DMS53 (cell line): Measurements from ENCODE around the gene SLC25A22.

ENCODE experiments used
- DNase-seq: peaks from one replicate; lab custom pipeline; 2025; lab: John Stamatoyannopoulos, UW

Gene SLC25A22

DNA sequence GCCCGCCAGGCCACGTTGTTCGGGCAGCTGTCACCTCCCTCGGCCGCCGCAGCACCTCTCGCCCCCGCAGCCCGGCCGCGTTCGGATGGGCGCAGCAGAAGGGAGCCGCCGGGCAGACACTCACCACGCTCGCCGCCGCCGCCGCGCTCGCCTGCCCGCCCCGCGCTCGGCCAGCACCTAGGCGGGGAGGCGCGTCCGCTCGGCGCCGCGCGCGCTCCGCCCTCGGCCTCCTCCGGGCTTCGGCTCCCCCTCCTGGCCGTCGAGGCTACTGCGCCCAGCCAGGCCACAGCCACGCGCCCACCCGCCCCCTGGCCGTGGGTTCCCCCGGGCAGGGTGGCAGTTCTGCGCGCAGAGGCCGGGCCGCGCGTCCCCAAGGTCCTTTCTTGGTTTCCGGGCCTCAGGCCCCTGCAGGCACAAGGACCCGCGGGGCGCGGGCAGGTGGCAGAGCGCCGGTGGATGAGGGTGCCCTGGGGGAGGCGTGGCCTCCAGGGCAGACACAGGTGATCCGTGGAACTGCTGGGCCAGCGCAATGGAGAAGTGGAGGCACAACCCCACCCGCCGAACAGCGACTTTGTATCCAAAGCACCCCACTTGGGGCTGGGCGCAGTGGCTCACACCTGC lies at the start of gene SLC25A22:
SLC25A22 (minus strand) TSS at position 189 of the 621 bp plus-strand sequence. CDS start 3,275 bp downstream, outside the sequence.
- DNase-seq, result peak; percentile 95

DNA sequence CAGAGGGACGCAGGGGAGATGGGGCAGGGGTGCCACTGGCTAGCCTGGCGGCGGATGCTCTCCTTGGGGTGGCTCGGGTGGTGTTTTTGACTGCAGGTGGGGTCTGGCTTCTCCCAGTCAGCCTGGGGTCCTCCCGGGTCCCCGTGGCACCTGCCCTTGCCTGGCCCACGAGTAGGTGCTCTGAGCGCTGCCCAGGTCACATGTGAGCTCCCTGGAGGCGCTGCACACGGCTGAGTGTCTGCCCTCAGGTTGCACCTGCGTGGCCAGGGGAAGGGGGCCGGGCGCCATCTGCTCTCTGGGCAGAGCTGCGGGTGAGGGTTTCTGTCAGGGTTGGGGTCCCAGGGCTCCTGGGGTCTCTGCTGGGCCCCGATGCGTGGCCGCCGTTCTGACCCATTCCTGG lies 49.8 kb upstream of the SLC25A22 start:
- DNase-seq, result peak; percentile 66

DNA sequence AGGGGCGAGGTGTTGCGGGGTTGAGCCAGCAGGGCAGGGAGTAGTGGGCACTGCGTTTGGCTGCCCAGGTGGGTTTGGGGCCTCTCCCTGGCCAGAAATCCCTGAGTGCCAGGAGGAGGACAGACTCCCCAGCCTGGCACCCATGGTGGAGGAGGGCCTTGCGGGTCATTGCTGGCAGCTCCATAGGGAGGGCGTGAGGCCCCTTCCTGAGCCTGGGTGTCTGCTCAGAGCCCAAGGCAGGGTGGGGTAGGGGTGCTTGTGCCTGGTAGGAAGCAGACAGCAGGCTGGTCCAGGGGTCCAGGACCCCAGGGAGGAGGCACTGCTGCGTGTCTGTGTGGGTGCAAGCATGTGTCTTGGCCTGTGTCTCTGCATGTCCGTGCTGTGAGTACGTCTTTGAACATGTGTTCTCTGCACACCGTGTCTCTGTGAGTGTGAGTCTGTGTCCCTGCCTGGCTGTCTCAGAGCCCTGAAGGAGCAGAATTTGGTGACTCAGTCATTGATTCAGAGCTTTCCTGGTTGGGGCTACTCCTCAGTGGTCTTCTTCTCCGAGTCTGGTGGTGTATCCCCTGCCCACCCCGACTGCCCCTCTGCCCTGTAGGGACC lies 48.5 kb upstream of the SLC25A22 start:
- no peak for DNase-seq

DNA sequence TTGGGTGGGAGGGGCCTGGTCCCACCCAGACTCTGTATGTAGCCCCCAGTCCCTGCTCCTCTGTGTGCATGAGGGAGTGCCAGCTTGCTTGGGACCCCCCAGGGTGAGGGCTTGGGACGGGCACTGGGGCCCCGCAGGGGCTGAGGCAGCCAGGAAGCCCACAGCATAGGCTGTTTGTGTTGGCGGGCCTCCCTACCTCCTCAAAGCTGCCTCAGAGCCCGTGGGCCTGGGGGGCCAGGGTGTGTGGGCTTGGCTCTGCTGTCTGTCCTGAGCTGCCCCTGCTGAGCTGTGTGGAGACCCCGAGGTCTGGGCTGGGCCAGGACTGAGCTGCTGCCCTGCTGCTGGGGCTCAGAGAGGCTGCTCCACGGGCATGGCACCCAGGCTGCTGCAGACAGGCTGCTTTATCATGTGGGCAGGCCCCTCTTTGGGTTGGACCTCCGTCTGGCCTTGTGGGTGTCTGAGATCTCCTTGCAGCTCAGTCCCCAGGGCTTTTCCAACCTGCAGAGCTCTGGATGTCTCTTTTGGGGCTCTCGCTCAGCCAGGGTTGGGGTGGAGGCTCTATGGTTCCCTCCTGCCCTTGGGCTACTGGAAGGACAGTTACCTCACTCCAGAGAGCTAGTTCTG lies 47.9 kb upstream of the SLC25A22 start:
- DNase-seq, result no peak

DNA sequence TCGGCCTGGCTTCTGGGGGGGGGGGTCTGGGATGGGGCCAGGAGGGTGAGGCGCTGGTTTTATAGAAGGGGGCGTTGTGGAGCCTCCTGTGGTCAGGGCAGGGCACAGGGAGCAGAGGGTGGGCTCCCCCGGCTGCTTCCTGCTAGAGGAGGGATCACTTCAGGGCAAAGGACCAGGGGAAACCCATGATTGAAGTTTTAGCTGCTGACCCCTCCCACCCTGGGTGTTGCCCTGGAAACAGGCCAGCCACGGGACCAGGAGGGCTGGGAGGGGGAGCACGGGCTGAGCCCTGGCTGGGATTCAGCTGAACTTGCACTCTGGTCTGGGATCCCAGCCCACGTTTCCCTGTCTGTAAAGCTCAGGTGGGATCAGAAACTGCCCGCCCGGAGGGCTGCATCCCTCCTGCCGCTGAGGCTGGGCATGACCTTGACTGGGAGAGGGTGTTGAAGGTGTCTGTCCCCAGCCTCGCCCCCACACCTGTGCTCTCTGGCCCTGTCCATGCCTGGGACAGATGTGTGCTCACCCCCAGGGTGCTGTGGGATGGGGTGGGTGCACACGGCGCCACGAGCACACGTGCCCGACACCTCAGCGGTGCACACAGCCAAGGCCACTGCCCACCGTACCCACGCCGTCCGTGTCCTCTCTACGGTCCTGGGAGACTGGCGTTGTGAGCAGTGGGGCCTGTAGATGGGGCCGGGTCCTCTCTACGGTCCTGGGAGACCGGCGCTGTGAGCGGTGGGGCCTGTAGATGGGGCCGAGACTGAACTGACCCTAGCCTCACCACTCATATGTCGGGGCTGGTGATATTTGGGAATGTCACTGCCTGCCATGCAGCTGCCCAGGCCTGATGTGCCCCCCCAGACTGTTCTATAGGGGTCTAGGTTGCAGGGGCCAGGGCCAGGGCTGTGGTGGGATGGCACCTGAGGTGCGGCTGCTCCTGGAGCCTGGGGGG lies 46.9 kb upstream of the SLC25A22 start:
- no peak for DNase-seq

DNA sequence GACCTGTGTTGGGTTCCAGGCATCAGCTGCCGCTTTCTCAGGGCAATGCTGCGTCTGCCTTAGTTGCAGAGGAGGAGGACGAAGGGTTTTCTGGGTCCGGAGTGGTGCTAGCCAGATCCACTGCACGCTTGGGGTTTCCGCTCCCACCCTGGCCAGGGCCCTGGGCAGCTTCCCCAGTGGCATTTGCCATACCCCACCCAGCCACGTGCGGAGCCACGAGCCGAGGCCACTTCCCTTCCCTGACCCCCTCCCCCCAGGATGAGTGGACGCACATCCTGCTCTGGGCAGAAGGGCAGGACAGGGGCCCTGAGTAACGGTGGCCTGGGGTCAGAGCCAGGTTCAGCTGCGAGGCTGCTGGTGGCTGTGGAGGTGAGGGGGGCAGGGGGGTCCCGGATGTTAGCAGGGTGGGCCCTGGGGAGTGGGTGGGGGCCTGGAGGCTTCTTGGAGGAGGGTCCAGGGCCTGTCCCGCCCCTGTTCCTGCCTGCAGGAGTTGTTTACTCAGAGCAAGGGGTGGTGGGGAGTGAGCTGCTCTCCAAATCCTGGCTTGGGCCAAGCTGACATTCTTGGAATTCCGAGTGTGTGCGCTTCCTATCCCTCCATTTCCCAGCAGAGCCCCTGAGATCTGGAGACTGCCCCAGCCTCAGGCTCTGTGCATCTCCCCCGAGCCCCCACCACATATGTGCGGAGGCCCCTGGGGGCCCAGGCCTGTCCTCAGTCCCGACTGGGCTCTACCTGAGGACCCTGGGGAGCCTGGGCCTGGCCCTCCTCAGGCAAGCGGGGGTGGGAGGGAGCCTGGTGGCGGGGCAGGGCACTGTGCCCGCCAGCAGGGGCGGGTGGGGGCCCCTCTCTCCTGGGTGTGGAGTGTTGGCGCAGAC lies 46.0 kb upstream of the SLC25A22 start:
- DNase-seq, result peak; percentile 74

DNA sequence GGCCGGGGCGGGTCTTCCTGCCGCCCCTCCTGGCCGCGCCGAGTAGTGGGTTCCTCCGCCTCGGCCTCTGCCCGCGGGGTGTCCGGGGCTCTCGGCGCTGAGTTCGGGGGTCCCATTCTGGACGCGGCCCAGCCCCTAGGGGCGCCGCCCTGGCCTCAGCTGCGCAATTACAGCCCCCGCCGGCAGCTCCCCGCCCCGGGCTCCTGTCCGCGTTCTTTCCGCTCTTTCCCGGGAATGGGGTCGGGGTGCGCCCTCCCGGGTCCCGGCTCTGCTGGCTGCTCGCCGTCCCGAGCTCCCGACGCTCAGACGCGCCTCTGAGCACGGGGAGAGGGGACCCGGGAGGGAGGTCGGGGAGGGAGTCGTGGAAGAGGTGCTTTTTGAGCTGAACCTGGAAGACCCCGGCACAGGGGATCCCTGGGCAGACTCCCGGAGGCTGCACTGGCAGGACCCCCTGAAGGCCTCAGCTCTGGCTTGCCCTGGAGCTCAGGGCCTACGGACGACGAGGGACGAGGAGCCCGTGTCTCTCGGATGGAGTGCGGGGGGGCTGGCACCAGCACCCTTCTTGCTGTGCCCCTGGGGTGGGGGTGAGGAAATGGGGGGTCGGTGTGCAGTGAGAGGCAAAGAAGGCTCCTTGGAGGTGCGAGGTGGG lies 45.1 kb upstream of the SLC25A22 start:
- DNase-seq, result peak; percentile 64

DNA sequence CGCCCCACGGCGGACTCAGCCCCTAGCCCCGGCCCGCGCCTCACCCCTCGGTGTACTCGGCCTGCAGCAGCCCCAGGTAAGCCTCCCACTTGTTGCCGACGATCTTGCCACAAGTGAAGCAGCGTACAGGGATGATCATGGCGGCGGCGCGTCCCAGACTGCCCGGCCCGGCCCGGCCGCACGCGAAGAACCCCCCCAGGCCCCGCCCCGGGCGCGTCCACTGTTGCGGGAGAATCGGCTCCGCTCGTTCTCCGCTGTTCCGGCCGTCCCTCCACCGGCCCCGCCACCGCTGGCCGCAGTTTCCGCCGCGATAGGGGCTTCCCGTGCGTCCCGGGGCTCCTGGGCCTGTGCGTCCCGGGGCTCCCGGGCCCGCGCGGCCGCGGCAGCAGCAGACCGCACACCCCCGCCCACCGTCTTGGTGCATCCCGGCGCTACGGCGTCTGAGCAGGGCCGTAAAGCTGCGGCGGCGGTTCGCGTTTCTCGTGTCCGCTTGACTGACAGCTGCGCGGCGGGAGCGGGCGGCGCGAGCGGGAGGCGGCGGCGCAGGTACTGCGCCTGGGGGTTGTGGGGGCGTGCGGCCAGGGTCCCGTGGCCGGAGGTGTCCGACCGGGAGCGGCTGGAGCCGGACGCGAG lies 44.4 kb upstream of the SLC25A22 start, which contains the start of the genes POLR2L and TSPAN4:
POLR2L (minus strand) TSS at position 160 of the 633 bp plus-strand sequence; CDS start at position 139, 21 bp downstream.
TSPAN4 (plus strand) TSS at position 483 of the 633 bp plus-strand sequence. CDS start 7,453 bp downstream, outside the sequence.
- peak; percentile 98 for DNase-seq

DNA sequence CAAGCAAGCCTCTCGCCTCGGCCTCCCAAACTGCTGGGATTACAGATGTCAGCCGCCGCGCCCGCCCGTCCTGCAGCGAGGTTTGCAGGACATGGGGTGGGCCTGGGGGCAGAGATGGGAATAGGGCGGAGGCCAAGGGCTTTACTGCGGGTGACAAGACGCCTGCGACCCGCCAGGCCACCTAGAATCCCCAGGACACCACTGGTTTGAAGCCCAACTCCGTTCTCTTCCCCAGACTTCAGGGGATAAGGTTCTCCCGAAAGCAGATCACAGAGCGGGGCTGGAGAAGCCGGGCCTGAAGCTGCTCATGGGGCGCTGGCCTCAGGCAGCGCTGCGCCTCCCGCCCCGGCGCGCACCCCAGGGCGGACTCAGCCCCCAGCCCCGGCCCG lies 43.9 kb upstream of the SLC25A22 start:
- DNase-seq, result peak; percentile 80

DNA sequence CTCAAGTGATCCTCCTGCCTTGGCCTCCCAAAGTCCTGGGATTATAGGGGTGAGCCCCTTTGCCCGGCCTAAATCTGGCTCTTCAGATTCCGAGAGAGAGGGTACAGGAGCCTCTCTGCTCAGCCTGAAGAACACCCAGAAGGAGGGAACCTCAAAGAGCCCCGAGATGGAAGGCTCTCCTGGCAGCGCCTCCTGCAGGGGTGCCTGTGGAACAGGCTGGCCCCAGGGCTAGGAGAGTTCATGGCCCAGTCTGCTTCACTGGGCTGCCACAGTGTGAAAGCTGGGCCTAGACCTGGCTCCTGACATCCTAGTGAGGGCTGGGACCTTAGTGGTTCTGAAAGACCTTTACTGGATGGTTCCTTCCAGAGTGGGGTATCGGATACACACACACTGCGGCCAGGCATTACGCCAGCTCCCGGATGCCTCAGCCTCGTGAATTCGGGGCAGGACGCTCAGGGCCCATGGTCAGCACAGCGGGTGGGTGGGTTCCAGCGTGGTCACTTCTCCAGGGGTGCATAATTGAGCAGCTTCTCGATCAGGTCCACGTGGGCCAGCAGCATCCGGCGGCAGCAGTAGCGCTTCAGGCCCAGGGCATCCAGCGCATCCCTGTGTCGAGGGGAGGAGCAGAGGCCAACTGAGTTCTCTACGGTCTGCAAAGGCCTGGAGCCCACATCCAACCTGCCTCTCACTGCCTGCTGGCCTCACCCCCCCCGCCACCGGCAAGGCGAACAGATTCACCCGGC lies 42.0 kb upstream of the SLC25A22 start:
- peak; percentile 49 for DNase-seq

DNA sequence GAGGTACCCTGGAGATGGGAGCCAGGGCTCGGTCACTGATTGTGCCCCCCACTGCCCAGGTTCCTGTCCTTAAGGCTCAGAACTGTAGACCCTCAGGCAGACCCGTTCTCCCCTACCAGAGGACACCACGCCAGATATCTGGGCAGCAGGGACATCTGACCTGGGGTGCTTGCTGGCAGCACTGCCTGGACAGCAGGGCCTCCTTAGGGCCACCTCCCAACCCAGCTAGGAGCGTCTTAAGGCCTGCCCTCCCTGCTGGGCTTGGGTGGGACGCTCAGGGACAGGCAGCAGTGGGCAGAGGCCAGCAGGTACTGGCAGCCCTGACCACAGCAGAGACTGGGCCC lies 41.2 kb upstream of the SLC25A22 start:
- no peak for DNase-seq

DNA sequence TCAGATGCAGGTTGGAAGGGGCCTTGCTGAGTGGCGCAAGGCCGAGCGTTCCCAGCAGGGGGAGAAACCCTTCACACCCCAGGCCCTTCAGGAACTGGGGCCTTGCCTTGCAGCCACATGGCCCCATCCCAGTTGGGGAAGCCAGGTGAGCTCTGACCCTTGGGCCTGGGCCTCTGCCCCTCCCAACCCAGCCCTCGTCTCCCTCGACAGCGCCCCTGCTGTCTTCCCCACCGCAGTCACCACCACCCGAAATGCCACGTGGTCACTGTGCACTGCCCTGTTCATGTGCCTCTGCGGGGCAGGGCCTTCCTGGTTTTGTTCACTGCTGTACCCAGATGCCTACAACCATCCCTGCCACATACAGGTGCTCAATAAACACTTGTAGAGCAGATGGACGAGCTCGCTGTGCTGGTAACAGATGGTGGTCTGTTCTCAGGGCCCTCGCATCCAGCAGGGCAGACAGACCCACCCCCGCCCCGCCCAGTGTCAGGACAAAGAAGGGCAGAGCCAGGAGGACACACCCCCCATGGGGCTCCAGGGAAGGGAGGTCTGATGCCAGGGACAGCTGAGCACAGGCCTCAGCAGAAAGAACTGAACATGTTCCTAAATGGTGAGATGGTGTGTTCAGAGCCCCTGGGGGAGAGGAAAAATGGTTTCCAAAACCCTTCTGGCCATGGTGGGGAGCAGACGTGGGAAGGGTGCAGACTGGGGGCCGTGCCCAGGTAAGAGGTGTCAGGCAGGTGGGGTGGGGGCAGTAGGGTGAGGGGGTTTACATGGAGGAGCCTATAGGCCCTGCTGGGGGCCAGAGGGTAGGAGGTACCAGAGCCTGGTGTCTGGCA lies 40.6 kb upstream of the SLC25A22 start:
- DNase-seq, result peak; percentile 56

DNA sequence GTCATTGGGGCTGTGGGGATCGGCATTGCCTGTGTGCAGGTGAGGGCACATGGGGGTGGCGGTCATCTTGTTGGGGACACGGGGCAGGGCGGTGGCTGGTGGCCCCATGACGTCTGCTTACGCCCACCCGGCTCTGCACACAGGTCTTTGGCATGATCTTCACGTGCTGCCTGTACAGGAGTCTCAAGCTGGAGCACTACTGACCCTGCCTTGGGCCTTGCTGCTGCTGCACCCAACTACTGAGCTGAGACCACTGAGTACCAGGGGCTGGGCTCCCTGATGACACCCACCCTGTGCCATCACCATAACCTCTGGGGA lies 39.9 kb upstream of the SLC25A22 start:
- DNase-seq, result no peak

DNA sequence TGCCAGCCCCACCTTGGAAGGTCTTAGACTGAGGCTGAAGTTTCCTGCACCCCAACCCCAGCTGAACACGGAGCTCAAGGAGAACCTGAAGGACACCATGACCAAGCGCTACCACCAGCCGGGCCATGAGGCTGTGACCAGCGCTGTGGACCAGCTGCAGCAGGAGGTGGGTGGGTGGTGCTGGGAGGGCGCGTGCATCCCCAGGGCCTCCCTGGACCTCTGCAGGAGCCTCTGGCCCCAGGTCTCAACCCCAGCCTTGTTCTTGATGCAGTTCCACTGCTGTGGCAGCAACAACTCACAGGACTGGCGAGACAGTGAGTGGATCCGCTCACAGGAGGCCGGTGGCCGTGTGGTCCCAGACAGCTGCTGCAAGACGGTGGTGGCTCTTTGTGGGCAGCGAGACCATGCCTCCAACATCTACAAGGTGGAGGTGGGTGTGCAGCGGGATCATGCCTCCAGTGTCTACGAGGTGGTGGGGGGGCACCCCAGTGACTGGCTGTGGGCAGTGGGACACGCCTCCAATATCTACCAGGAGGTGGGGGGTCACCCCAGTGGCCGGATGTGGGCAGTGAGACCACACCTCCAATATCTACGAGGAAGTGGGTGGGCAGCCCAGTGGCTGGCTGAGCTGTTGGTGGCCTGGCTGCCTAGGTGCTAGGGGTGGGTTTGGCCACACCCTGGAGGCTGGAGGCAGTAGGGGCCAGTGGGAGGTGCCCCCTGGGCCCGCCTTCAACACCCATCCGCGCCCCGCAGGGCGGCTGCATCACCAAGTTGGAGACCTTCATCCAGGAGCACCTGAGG lies 39.3 kb upstream of the SLC25A22 start:
- DNase-seq, result no peak

DNA sequence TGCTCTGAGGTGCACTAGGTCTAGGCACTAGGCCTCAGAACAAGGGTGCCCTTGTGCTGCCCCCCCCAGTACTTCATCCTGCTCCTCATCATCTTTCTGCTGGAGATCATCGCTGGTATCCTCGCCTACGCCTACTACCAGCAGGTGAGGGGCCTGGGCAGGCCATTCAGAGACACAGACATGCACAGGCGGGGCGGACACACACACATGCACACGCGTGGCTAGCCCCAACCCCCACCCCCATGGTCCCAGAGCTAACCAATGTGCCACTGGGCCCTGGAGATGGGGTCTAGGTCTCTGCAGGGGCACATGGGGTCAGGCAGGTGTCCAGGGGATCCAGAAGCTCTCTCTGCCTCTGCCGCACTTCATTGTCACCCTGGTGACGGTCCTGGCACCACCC lies 38.6 kb upstream of the SLC25A22 start:
- no peak for DNase-seq

DNA sequence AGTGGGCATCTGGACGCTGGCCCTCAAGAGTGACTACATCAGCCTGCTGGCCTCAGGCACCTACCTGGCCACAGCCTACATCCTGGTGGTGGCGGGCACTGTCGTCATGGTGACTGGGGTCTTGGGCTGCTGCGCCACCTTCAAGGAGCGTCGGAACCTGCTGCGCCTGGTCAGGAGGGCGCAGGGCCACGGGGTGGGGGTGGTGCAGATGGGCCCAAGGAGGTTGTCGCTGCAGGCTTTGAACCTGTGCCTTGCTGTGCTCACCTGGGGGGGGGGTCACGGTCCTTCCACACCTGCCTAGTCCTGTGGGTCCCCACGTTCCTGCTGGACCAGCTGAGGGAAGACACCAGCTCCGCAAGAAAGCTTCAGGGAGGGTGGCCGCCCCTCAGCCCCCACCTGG lies 38.2 kb upstream of the SLC25A22 start:
- DNase-seq, result no peak

DNA sequence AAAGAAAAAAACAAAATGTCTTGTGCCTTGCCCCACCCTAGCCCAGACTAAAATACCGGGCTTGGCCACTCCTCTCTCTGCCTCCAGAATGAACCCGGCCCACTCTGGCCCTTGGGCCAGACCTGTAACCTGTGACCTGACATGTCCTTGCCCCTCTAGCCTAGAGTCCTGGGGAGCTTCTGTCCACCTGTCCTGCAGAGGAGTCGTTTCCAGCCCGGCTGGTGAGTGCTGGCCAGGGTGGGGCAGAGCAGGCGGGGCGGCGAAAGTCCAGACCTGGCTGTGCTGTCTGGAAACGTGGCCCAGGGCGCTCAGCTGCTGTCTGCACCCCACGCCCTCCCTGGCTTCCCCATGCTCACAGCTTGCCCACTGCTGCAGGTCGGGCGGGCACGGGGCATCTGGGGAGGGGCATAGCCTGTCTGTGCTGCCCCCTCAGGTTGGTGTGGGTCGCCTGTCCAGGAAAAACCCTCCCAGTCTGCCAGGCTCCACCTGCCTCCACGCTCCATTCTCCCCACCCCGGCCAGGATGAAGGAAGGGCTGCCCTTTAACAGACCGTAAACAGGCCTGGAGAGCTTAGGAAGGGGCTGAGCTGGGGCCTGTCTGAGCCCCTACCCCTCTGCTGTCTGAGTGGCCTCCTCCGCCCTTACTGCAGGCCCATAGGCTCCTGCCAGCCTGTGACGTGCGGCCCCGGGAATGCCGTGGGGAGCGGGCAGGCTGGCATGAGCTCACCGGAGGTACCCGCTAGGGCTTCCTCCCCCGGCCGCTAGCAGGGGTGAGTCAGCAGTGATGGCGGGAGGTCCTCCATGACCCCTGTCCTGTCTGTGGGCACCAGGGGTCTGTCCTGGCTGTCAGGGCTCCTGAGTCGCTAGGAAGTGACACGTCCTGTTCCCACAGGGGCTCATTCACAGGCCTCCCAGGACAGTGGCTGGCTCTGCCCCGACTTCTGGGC lies 36.6 kb upstream of the SLC25A22 start:
- DNase-seq, result peak; percentile 51
